Astrocyte (in vitro differentiated cells and primary cell): ENCODE measurements around the gene ZG16. TPM values are rescaled to one million over a fixed set of nuclear protein-coding genes. Genes with fewer than 3 reads are reported as not detected.
"Not testable (repeated sequence)": the region's sequence is repeated elsewhere in the genome, so short reads cannot be mapped to it uniquely, and the experiment has no call there.

Source experiments
- DNase-seq: peaks from one replicate; pipeline ENCODE4 v3.0.0-alpha.2; 2010; ENCODE audit warnings: low read depth
- FAIRE-seq: peaks from 2 replicates; lab custom pipeline; 2011; peaks lifted over from hg19 to GRCh38; lab: Jason Lieb, UNC
- H2AFZ ChIP-seq: 2 replicates; pipeline ENCODE4 v1.6.0; 2012; ENCODE audit warnings: low read depth, low read length, inconsistent platforms
- H3K27ac ChIP-seq: 2 replicates; pipeline ENCODE4 v1.5.1; 2011; ENCODE audit warnings: low read depth, low read length, inconsistent platforms
- H3K27me3 ChIP-seq: 2 replicates; pipeline ENCODE4 v1.6.0; 2011; ENCODE audit warnings: low read length, inconsistent platforms; ENCODE audit not compliant: insufficient read depth
- H3K36me3 ChIP-seq: 2 replicates; pipeline ENCODE4 v1.5.1; 2011; ENCODE audit warnings: low read length, inconsistent platforms; ENCODE audit not compliant: insufficient read depth
- H3K4me1 ChIP-seq: 2 replicates; pipeline ENCODE4 v1.5.1; 2011; ENCODE audit warnings: low read length, inconsistent platforms; ENCODE audit not compliant: insufficient read depth
- H3K4me2 ChIP-seq: 2 replicates; pipeline ENCODE4 v1.6.0; 2012; ENCODE audit warnings: low read length, inconsistent platforms
- H3K4me3 ChIP-seq: 2 replicates; pipeline ENCODE4 v1.5.1; 2011; ENCODE audit warnings: low read depth, mild to moderate bottlenecking, low read length, inconsistent platforms; ENCODE audit not compliant: insufficient read depth
- H3K79me2 ChIP-seq: 2 replicates; pipeline ENCODE4 v1.6.0; 2012; ENCODE audit warnings: mild to moderate bottlenecking, low read length, inconsistent platforms; ENCODE audit not compliant: insufficient read depth
- H3K9ac ChIP-seq: 2 replicates; pipeline ENCODE4 v1.6.0; 2012; ENCODE audit warnings: mild to moderate bottlenecking, low read length, inconsistent platforms
- H3K9me3 ChIP-seq: 2 replicates; pipeline ENCODE4 v1.5.1; 2012; ENCODE audit warnings: low read depth, mild to moderate bottlenecking, low read length, inconsistent platforms; ENCODE audit not compliant: insufficient read depth
- H4K20me1 ChIP-seq: 2 replicates; pipeline ENCODE4 v1.6.0; 2012; ENCODE audit warnings: low read length, inconsistent platforms; ENCODE audit not compliant: insufficient read depth
- H3K27ac Mint-ChIP-seq: one replicate; pipeline ENCODE4 v1.8.0; 2021; ENCODE audit warnings: mild to moderate bottlenecking, mixed read lengths; ENCODE audit not compliant: unreplicated experiment
- H3K27me3 Mint-ChIP-seq: one replicate; pipeline ENCODE4 v1.8.0; 2021; ENCODE audit warnings: low read depth, mixed read lengths; ENCODE audit not compliant: unreplicated experiment
- H3K36me3 Mint-ChIP-seq: one replicate; pipeline ENCODE4 v1.8.0; 2021; ENCODE audit warnings: low read depth, mixed read lengths; ENCODE audit not compliant: unreplicated experiment
- H3K4me1 Mint-ChIP-seq: one replicate; pipeline ENCODE4 v1.8.0; 2021; ENCODE audit warnings: low read depth, mixed read lengths; ENCODE audit not compliant: unreplicated experiment
- H3K4me3 Mint-ChIP-seq: one replicate; pipeline ENCODE4 v1.8.0; 2021; ENCODE audit warnings: mild to moderate bottlenecking, moderate library complexity, mixed read lengths; ENCODE audit not compliant: unreplicated experiment
- H3K9me3 Mint-ChIP-seq: one replicate; pipeline ENCODE4 v1.8.0; 2021; ENCODE audit warnings: mild to moderate bottlenecking, mixed read lengths; ENCODE audit not compliant: unreplicated experiment
- EZH2 ChIP-seq: IDR thresholded peaks from 2 replicates; pipeline ENCODE4 v1.6.1; 2012; ENCODE audit warnings: mild to moderate bottlenecking, low read length, inconsistent platforms; ENCODE audit not compliant: insufficient read depth
- total RNA-seq: library from RNA; stranded (reverse); gene quantifications from 2 replicates; pipeline ENCODE4 v1.2.1, GENCODE V29; 2021
- TF ChIP-seq, protein P1 (sequence below): IDR thresholded peaks from 2 replicates; pipeline ENCODE4 v1.5.1; 2011; ENCODE audit warnings: low read depth, mild to moderate bottlenecking, inconsistent platforms, low read length, moderate library complexity; ENCODE audit not compliant: insufficient read depth

ZG16 gene
- total RNA-seq, 1 donor from 2014 or later = not detected

DNA sequence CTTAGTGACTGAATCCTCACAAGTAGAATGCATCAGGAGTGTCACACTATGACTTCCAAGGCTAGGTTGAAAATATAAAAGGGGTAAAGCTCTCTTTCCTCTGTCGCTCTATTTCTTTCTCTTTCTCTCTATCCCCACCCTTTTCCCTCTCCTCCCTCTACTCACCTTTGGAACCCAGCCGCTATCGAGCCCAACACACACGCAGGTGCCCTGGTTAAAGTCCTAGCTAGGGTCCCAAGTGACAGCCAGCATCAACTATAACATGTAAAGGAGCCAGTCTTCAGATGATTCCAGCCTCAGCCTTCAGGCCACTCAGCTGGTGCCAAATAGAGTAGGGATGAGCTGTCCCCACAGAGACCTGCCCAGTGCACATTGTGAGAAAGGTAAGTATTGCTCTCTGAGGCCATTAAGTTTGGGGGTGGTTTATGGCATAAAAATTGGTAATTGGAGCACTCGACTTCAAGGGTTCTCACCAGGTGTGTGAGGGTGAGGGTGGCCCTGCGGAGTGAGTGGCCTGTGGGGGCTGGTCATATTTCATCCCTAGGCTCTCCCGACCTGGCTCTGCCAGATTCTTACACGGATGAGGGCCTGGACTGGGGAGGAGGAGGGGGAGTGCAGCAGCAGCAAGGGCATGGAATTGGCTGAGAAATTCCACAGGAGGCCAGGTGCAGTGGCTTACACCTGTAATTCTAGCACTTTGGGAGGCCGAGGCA lies 17.3 kb upstream of the ZG16 start:
- H4K20me1 ChIP-seq = no peaks in the 10 kb centered on the region
- no peaks in the 10 kb centered on the region for H3K36me3 Mint-ChIP-seq
- no peak overlapping the region for H3K4me2 ChIP-seq
- peaks cover 4% of the 10 kb centered on the region for H3K4me1 Mint-ChIP-seq
- H3K27me3 Mint-ChIP-seq = peaks cover 14% of the 10 kb centered on the region
- no peaks in the 10 kb centered on the region for H3K36me3 ChIP-seq
- no peaks in the 10 kb centered on the region for H3K4me1 ChIP-seq
- TF ChIP-seq, protein P1, sequence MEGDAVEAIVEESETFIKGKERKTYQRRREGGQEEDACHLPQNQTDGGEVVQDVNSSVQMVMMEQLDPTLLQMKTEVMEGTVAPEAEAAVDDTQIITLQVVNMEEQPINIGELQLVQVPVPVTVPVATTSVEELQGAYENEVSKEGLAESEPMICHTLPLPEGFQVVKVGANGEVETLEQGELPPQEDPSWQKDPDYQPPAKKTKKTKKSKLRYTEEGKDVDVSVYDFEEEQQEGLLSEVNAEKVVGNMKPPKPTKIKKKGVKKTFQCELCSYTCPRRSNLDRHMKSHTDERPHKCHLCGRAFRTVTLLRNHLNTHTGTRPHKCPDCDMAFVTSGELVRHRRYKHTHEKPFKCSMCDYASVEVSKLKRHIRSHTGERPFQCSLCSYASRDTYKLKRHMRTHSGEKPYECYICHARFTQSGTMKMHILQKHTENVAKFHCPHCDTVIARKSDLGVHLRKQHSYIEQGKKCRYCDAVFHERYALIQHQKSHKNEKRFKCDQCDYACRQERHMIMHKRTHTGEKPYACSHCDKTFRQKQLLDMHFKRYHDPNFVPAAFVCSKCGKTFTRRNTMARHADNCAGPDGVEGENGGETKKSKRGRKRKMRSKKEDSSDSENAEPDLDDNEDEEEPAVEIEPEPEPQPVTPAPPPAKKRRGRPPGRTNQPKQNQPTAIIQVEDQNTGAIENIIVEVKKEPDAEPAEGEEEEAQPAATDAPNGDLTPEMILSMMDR = no peak
- peak overlapping the region; percentile 34 for H3K27ac Mint-ChIP-seq
- DNase-seq (no peak), FAIRE-seq (no peak)
- H3K9me3 Mint-ChIP-seq = no peaks in the 10 kb centered on the region
- no peaks in the 10 kb centered on the region for H3K9me3 ChIP-seq
- H3K27me3 ChIP-seq = peaks cover 6% of the 10 kb centered on the region
- H3K4me3 ChIP-seq = no peak overlapping the region
- H2AFZ ChIP-seq = no peak overlapping the region
- no peak overlapping the region for H3K27ac ChIP-seq
- no peak overlapping the region for H3K9ac ChIP-seq
- no peak overlapping the region for H3K4me3 Mint-ChIP-seq
- H3K79me2 ChIP-seq = no peaks in the 10 kb centered on the region

DNA sequence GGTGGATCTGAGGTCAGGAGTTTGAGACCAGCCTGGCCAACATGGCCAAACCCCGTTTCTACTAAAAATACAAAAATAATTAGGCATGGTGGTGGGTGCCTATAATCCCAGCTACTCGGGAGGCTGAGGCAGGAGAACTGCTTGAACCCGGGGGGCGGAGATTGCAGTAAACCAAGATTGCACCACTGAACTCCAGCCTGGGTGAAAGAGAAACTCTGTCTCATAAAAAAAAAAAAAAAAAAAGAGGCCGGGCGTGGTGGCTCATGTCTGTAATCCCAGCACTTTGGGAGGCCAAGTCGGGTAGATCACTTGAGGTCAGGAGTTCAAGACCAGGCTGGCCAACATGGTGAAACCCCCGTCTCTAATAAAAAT lies 16.8 kb upstream of the ZG16 start:
- H3K27me3 Mint-ChIP-seq = peaks cover 14% of the 10 kb centered on the region
- not testable (repeated sequence) for H3K4me3 Mint-ChIP-seq, H3K79me2 ChIP-seq, H3K36me3 Mint-ChIP-seq, H3K9me3 Mint-ChIP-seq, H3K9me3 ChIP-seq, FAIRE-seq, DNase-seq, H3K4me2 ChIP-seq, H3K9ac ChIP-seq, H3K36me3 ChIP-seq, H2AFZ ChIP-seq, H4K20me1 ChIP-seq, H3K4me1 Mint-ChIP-seq, H3K4me1 ChIP-seq, H3K27ac ChIP-seq, H3K27ac Mint-ChIP-seq, H3K27me3 ChIP-seq, H3K4me3 ChIP-seq

DNA sequence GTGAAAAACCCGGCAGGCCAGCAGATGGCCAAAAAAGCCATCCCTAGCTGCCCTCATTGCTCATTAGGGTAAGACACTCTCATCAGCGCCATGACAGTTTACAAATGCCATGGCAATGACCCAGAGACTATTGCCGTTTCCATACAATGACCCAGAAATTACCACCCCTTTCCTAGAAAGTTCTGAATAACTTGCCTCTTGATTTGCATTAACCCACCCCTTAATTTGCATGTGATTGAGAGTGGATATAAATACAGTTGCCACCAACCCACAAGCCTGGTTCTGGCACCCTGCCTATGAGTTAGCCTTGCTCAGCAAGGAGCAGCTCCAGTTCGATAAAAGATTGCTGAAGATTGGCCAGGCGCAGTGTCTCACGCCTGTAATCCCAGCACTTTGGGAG lies 16.2 kb upstream of the ZG16 start:
- no peak overlapping the region for H2AFZ ChIP-seq
- no peaks in the 10 kb centered on the region for H3K79me2 ChIP-seq
- no peak overlapping the region for H3K9ac ChIP-seq
- TF ChIP-seq, protein P1 = no peak
- TF ChIP-seq EZH2 = no peak
- Mint-ChIP-seq H3K9me3 (no peaks in the 10 kb centered on the region), H3K27me3 (peaks cover 14% of the 10 kb centered on the region), H3K36me3 (no peaks in the 10 kb centered on the region), H3K27ac (no peak overlapping the region), H3K4me3 (no peak overlapping the region), H3K4me1 (peaks cover 4% of the 10 kb centered on the region)
- peaks cover 6% of the 10 kb centered on the region for H3K27me3 ChIP-seq
- no peak overlapping the region for H3K4me2 ChIP-seq
- no peaks in the 10 kb centered on the region for H3K9me3 ChIP-seq
- H3K4me1 ChIP-seq = no peaks in the 10 kb centered on the region
- H3K4me3 ChIP-seq = no peak overlapping the region
- no peaks in the 10 kb centered on the region for H3K36me3 ChIP-seq
- no peak overlapping the region for H3K27ac ChIP-seq
- no peaks in the 10 kb centered on the region for H4K20me1 ChIP-seq
- FAIRE-seq = no peak
- DNase-seq = no peak
